CD14-positive monocyte (primary cell): ENCODE data around the gene ZNF559. TPM values are rescaled to one million over a fixed set of nuclear protein-coding genes. Genes with fewer than 3 reads are reported as not detected.
"Not testable (repeated sequence)": the region's sequence is repeated elsewhere in the genome, so short reads cannot be mapped to it uniquely, and the experiment has no call there.

Experiments used
- DNase-seq, 3 donors: peaks; one replicate each; pipeline ENCODE4 v3.0.0-alpha.2; 2011 to 2022
- H2AFZ ChIP-seq: 2 replicates; pipeline ENCODE4 v1.6.0; 2012; ENCODE audit warnings: mild to moderate bottlenecking, low read depth, low read length, inconsistent platforms; ENCODE audit not compliant: insufficient read depth, poor library complexity, severe bottlenecking
- H3K27ac ChIP-seq, 2 donors: 1 replicate in 1 of 2; 2 replicates in 1 of 2; pipeline ENCODE4 v1.5.1; 2012 to 2013; ENCODE audit warnings: low read length in 2 of 2, control low read depth in 1 of 2, inconsistent platforms in 1 of 2, low read depth in 1 of 2, mild to moderate bottlenecking in 1 of 2
- H3K27me3 ChIP-seq, 2 donors: one replicate each; pipeline versions ENCODE4 v1.6.0 to v1.6.1; 2011 to 2013; ENCODE audit warnings: low read length in 2 of 2; ENCODE audit not compliant: control insufficient read depth in 2 of 2, insufficient read depth in 2 of 2
- H3K36me3 ChIP-seq, 2 donors: replicated peaks in 1 of 2; 1 replicate in 1 of 2; 2 replicates in 1 of 2; pipeline versions ENCODE4 v1.5.1 to v1.6.1; 2012 to 2013; ENCODE audit warnings: low read length in 2 of 2, control low read depth in 1 of 2, inconsistent platforms in 1 of 2, mild to moderate bottlenecking in 1 of 2; ENCODE audit not compliant: insufficient read depth in 2 of 2, control insufficient read depth in 1 of 2
- H3K4me1 ChIP-seq, 2 donors: 1 replicate in 1 of 2; 2 replicates in 1 of 2; pipeline versions ENCODE4 v1.5.1 to v1.6.1; 2012 to 2013; ENCODE audit warnings: low read length in 2 of 2, control low read depth in 1 of 2, inconsistent platforms in 1 of 2, mild to moderate bottlenecking in 1 of 2, moderate library complexity in 1 of 2; ENCODE audit not compliant: insufficient read depth in 2 of 2, control insufficient read depth in 1 of 2
- H3K4me2 ChIP-seq: replicated peaks from 2 replicates; pipeline ENCODE3; 2012; ENCODE audit warnings: low read length, moderate library complexity, mild to moderate bottlenecking; ENCODE audit not compliant: poor library complexity, severe bottlenecking; ENCODE audit errors: extremely low read depth
- H3K4me3 ChIP-seq, 3 experiments: fragments of 200-600 bp in 1 of 3; sonication (generic) in 1 of 3; replicated peaks in 1 of 3; 1 replicate in 2 of 3; 2 replicates in 1 of 3; pipeline ENCODE4 v1.5.1; 2011 to 2013; ENCODE audit warnings: low read length in 3 of 3, mild to moderate bottlenecking in 3 of 3, control low read depth in 2 of 3, low read depth in 2 of 3, inconsistent platforms in 1 of 3, moderate library complexity in 1 of 3
- H3K79me2 ChIP-seq: 2 replicates; pipeline ENCODE4 v1.6.0; 2012; ENCODE audit warnings: mild to moderate bottlenecking, control low read depth, inconsistent platforms, low read length, moderate library complexity; ENCODE audit not compliant: insufficient read depth
- H3K9ac ChIP-seq: 2 replicates; pipeline ENCODE4 v1.6.0; 2017; ENCODE audit warnings: low read length, mild to moderate bottlenecking; ENCODE audit not compliant: insufficient read depth, poor library complexity, severe bottlenecking
- H3K9me3 ChIP-seq, 2 donors: replicated peaks in 1 of 2; 1 replicate in 1 of 2; 2 replicates in 1 of 2; pipeline versions ENCODE4 v1.5.1 to v1.6.1; 2012 to 2013; ENCODE audit warnings: low read length in 2 of 2, control low read depth in 1 of 2; ENCODE audit not compliant: control insufficient read depth in 1 of 2, insufficient read depth in 1 of 2
- H4K20me1 ChIP-seq: 2 replicates; pipeline ENCODE4 v1.6.0; 2012; ENCODE audit warnings: mild to moderate bottlenecking, low read length, control low read depth, moderate library complexity; ENCODE audit not compliant: insufficient read depth
- H3K27ac Mint-ChIP-seq, 7 donors: one replicate each; pipeline ENCODE4 v1.8.0; 2020; ENCODE audit warnings: mild to moderate bottlenecking in 7 of 7, mixed read lengths in 7 of 7, moderate library complexity in 6 of 7, inconsistent platforms in 2 of 7
- H3K27me3 Mint-ChIP-seq, 3 donors: one replicate each; pipeline ENCODE4 v1.8.0; 2021 to 2022; ENCODE audit warnings: low read depth in 3 of 3, mild to moderate bottlenecking in 3 of 3, mixed read lengths in 3 of 3, moderate library complexity in 3 of 3, inconsistent platforms in 1 of 3
- H3K36me3 Mint-ChIP-seq, 2 donors: one replicate each; pipeline ENCODE4 v1.8.0; 2020; ENCODE audit warnings: mixed read lengths in 2 of 2, inconsistent platforms in 1 of 2, mild to moderate bottlenecking in 1 of 2
- H3K4me1 Mint-ChIP-seq: one replicate; pipeline ENCODE4 v1.8.0; 2020; ENCODE audit warnings: mild to moderate bottlenecking, mixed read lengths
- H3K4me3 Mint-ChIP-seq, 2 donors: one replicate each; pipeline ENCODE4 v1.8.0; 2020; ENCODE audit warnings: mild to moderate bottlenecking in 2 of 2, mixed read lengths in 2 of 2, moderate library complexity in 1 of 2
- H3K9me3 Mint-ChIP-seq, 7 donors: one replicate each; pipeline ENCODE4 v1.8.0; 2020 to 2022; ENCODE audit warnings: mixed read lengths in 7 of 7, mild to moderate bottlenecking in 6 of 7, moderate library complexity in 6 of 7, inconsistent platforms in 2 of 7
- CTCF ChIP-seq: fragments of 200-600 bp; IDR thresholded peaks from one replicate; pipeline ENCODE4 v1.8.0; 2022; ENCODE audit warnings: antibody characterized with exemption, mild to moderate bottlenecking
- WGBS: methylation state at CpG from one replicate; pipeline ENCODE4 v1.1.5; 2013; ENCODE audit warnings: missing lambda C conversion rate; ENCODE audit not compliant: insufficient coverage; 5-methylcytosine and 5-hydroxymethylcytosine counted together
- intact Hi-C, 2 donors: fragments of 100-400 bp; cut with micrococcal nuclease; formaldehyde crosslinking; loops; one replicate each; pipeline versions ENCODE4 v1.15.0 to v1.15.1; 2023
- polyA plus RNA-seq, 3 donors: library from polyadenylated mRNA; depleted of rRNA in 1 of 3; unstranded in 2 of 3; stranded (reverse) in 1 of 3; fragments of 300-500 nt in 2 of 3; fragments of >200 nt in 1 of 3; fragmentation: Illumina TruSeq in 2 of 3; gene quantifications; 1 replicate in 2 of 3; 2 replicates in 1 of 3; pipeline ENCODE4 v1.2.3, GENCODE V29; 2012 to 2021

ZNF559 gene
- polyA plus RNA-seq, 3 donors, result 9.0 to 16.0 (median 9.1) TPM

- Histone ChIP-seq H3K27me3 (no peaks in the 10 kb centered on the region), H3K4me3 (no peak overlapping the region), H3K4me2 (no peak overlapping the region), H2AFZ (no peak overlapping the region), H3K4me1 (peaks cover 14 to 20% of the 10 kb centered on the region in 2 donors), H3K9me3 (peaks cover 46 to 60% of the 10 kb centered on the region in 2 donors), H3K9ac (no peak overlapping the region), H3K36me3 (no peaks in the 10 kb centered on the region), H4K20me1 (no peaks in the 10 kb centered on the region), H3K27ac (no peak overlapping the region), H3K79me2 (peaks cover 7% of the 10 kb centered on the region)
- intact Hi-C loops, result loop anchor here (5.0 to 10.0 kb wide), 3 partner anchors 116 to 489 kb away; partner anchors contain the start of genes MBD3L1 (in 1 of the 2), ZNF266 (in 1 of the 2), ZNF558 (in 1 of the 2) and ZNF562 (in 1 of the 2)
- no peak for TF ChIP-seq CTCF
- Mint-ChIP-seq H3K36me3 (peaks cover 8 to 19% of the 10 kb centered on the region in 2 donors), H3K4me3 (no peak overlapping the region), H3K9me3 (peaks cover 15 to 86% (median 59%) of the 10 kb centered on the region in 7 donors), H3K27me3 (peaks cover 2 to 3% (median 2%) of the 10 kb centered on the region in 3 donors), H3K4me1 (peaks cover 10% of the 10 kb centered on the region), H3K27ac (no peak overlapping the region)
- whole genome bisulfite sequencing, result 98% methylated on average over 14 of the region's 23 CpGs
- no peak for DNase-seq
These were observed 2.6 kb upstream of the ZNF559 start for GRCh38 chr19:9321338-9321737.

DNA sequence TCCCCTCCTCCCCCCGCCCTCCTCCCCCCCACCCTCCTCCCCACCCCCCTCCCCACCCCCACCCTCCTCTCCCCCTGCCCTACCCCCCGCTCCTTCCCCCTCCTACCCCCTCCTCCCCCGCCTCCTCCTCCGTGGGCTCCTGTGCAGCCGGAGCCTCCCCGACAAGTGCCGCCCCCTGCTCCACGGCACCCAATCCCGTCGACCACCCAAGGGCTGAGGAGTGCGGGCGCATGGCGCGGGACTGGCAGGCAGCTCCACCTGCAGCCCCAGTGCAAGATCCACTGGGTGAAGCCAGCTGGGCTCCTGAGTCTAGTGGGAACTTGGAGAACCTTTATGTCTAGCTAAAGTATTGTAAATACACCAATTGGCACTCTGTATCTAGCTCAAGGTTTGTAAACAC is 2.2 kb upstream of the ZNF559 start:
- H3K9ac ChIP-seq, H3K4me3 ChIP-seq, H3K27ac Mint-ChIP-seq, H3K4me2 ChIP-seq, H3K36me3 ChIP-seq, H4K20me1 ChIP-seq, H2AFZ ChIP-seq, H3K27ac ChIP-seq, H3K79me2 ChIP-seq, H3K27me3 ChIP-seq, H3K4me3 Mint-ChIP-seq, H3K27me3 Mint-ChIP-seq, DNase-seq: not testable (repeated sequence)
- 100% methylated on average over 4 of the region's 14 CpGs for WGBS
- Histone ChIP-seq H3K4me1 (peaks cover 14 to 20% of the 10 kb centered on the region in 2 donors), H3K9me3 (peaks cover 43 to 60% of the 10 kb centered on the region in 2 donors)
- Mint-ChIP-seq H3K9me3 (peaks cover 15 to 84% (median 57%) of the 10 kb centered on the region in 7 donors), H3K4me1 (peaks cover 10% of the 10 kb centered on the region), H3K36me3 (peaks cover 9 to 20% of the 10 kb centered on the region in 2 donors)
- intact Hi-C loops, result loop anchor here (5.0 to 10.0 kb wide), 3 partner anchors 116 to 489 kb away; partner anchors contain the start of genes MBD3L1 (in 1 of the 2), ZNF266 (in 1 of the 2), ZNF558 (in 1 of the 2) and ZNF562 (in 1 of the 2)

DNA sequence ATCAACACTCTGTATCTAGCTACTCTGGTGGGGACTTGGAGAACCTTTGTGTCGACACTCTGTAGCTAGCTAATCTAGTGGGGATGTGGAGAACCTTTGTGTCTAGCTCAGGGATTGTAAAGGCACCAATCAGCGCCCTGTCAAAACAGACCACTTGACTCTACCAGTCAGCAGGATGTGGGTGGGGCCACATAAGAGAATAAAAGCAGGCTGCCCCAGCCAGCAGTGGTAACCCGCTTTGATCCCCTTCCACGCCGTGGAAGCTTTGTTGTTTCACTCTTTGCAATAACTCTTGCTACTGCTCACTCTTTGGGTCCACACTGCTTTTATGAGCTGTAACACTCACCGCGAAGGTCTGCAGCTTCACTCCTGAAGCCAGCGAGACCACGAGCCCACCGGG is 1.8 kb upstream of the ZNF559 start:
- not testable (repeated sequence) for H3K9ac ChIP-seq, H3K79me2 ChIP-seq, H4K20me1 ChIP-seq, H3K4me2 ChIP-seq, H3K27me3 Mint-ChIP-seq, H3K4me3 ChIP-seq, H2AFZ ChIP-seq, H3K36me3 ChIP-seq, H3K27ac Mint-ChIP-seq, H3K27me3 ChIP-seq, H3K27ac ChIP-seq, DNase-seq, H3K4me3 Mint-ChIP-seq
- H3K36me3 Mint-ChIP-seq, result peaks cover 9 to 24% of the 10 kb centered on the region in 2 donors
- peaks cover 17 to 83% (median 58%) of the 10 kb centered on the region in 7 donors for H3K9me3 Mint-ChIP-seq
- intact Hi-C loops, result loop anchor here (5.0 to 10.0 kb wide), 3 partner anchors 115 to 490 kb away; partner anchors contain the start of genes MBD3L1 (in 1 of the 2), ZNF266 (in 1 of the 2), ZNF558 (in 1 of the 2) and ZNF562 (in 1 of the 2)
- Histone ChIP-seq H3K4me1 (peaks cover 14 to 20% of the 10 kb centered on the region in 2 donors), H3K9me3 (peaks cover 42 to 60% of the 10 kb centered on the region in 2 donors)
- H3K4me1 Mint-ChIP-seq, result peaks cover 10% of the 10 kb centered on the region
- 100% methylated on average over 6 of the region's 10 CpGs for WGBS
